A549 (cell line): Measurements from ENCODE around the gene CGB7. TPM values are rescaled to one million over a fixed set of nuclear protein-coding genes. Genes with fewer than 3 reads are reported as not detected.

ENCODE experiments used
- ATAC-seq, 2 experiments: fragments of 200-7000 bp in 1 of 2; fragments of >200 bp in 1 of 2; cut with Nextera tagmentation in 1 of 2; cut with Tn5 transposase in 1 of 2; 3 replicates each; pipeline versions ENCODE4 v1.8.0 to v1.9.1; 2018 to 2020; ENCODE audit warnings: mild to moderate bottlenecking in 1 of 2, moderate library complexity in 1 of 2
- CTCF ChIA-PET: fragments of 300-600 bp; sonication (Branson Sonifier 250); formaldehyde crosslinking; extraction: SDS; loops from one replicate; lab custom pipeline; 2021; ENCODE audit warnings: antibody characterized with exemption, inconsistent platforms; lab: Yijun Ruan, JAX
- POLR2A ChIA-PET: fragments of 350-600 bp; formaldehyde crosslinking; extraction: SDS; loops from one replicate; lab custom pipeline; 2021; ENCODE audit warnings: antibody characterized with exemption, inconsistent platforms; lab: Yijun Ruan, JAX
- DNase-seq, 2 experiments: peaks; one replicate each; pipeline versions ENCODE4 v3.0.0 to v3.0.0-alpha.2; 2011 to 2016; ENCODE audit warnings: low read depth in 1 of 2, low spot score in 1 of 2
- FAIRE-seq: peaks from 2 replicates; lab custom pipeline; 2011; peaks lifted over from hg19 to GRCh38; lab: Jason Lieb, UNC
- H3K27ac ChIP-seq, 2 experiments: fragments of >200 bp; sonication (Bioruptor Twin); formaldehyde crosslinking; 3 replicates each; pipeline ENCODE4 v1.5.1; 2016 to 2017
- H3K4me1 ChIP-seq: fragments of >200 bp; sonication (Bioruptor Twin); formaldehyde crosslinking; 3 replicates; pipeline ENCODE4 v1.6.1; 2016
- H3K4me2 ChIP-seq: fragments of >200 bp; sonication (Bioruptor Twin); formaldehyde crosslinking; 3 replicates; pipeline ENCODE4 v1.6.1; 2016
- H3K4me3 ChIP-seq: fragments of >200 bp; sonication (Bioruptor Twin); formaldehyde crosslinking; 3 replicates; pipeline ENCODE4 v1.5.1; 2016
- H3K9me3 ChIP-seq: fragments of >200 bp; sonication (Bioruptor Twin); formaldehyde crosslinking; 3 replicates; pipeline ENCODE4 v1.6.1; 2016
- BHLHE40 ChIP-seq: IDR thresholded peaks from 2 replicates; pipeline ENCODE4 v1.6.1; 2012; ENCODE audit warnings: low read depth, low read length, inconsistent platforms
- CHD4 ChIP-seq: fragments of 200-600 bp; sonication (generic); IDR thresholded peaks from 2 replicates; pipeline ENCODE4 v1.6.1; 2016; ENCODE audit warnings: antibody characterized with exemption, mild to moderate bottlenecking, borderline replicate concordance
- FOSL2 ChIP-seq, 2 experiments: fragments of 450-650 bp in 1 of 2; fragments of >200 bp in 1 of 2; sonication (Bioruptor Twin) in 1 of 2; formaldehyde crosslinking; IDR thresholded peaks; 2 replicates each; pipeline versions ENCODE4 v1.5.0 to v1.6.1; 2016 to 2020; ENCODE audit warnings: mild to moderate bottlenecking in 1 of 2, moderate library complexity in 1 of 2
- GATA3 ChIP-seq: IDR thresholded peaks from 2 replicates; pipeline ENCODE4 v1.6.1; 2012; ENCODE audit warnings: borderline replicate concordance
- KDM5A ChIP-seq: fragments of 200-600 bp; sonication (generic); IDR thresholded peaks from 2 replicates; pipeline ENCODE4 v1.6.1; 2016; ENCODE audit warnings: antibody characterized with exemption, mild to moderate bottlenecking
- POLR2A ChIP-seq: IDR thresholded peaks from 2 replicates; pipeline ENCODE4 v1.6.1; 2012; ENCODE audit warnings: mild to moderate bottlenecking, low read length
- POLR2AphosphoS2 ChIP-seq: conservative IDR thresholded peaks from 2 replicates; pipeline ENCODE4 v1.6.1; 2012; ENCODE audit warnings: low read length, improper control_type of control experiment, inconsistent platforms
- RAD21 ChIP-seq, 2 experiments: fragments of >200 bp in 1 of 2; sonication (Bioruptor Twin) in 1 of 2; formaldehyde crosslinking in 1 of 2; IDR thresholded peaks in 1 of 2; conservative IDR thresholded peaks in 1 of 2; 2 replicates in 1 of 2; 3 replicates in 1 of 2; pipeline ENCODE4 v1.6.1; 2012 to 2018; ENCODE audit warnings: inconsistent platforms in 1 of 2
- TP53 ChIP-seq: fragments of 250-450 bp; sonication (Bioruptor Pico); IDR thresholded peaks from 2 replicates; pipeline ENCODE4 v1.5.0; 2021; ENCODE audit warnings: mild to moderate bottlenecking, moderate library complexity
- ZC3H11A ChIP-seq: fragments of 450-650 bp; IDR thresholded peaks from 2 replicates; pipeline ENCODE4 v1.6.1; 2014; ENCODE audit warnings: antibody characterized with exemption, mild to moderate bottlenecking
- ZFP36 ChIP-seq: fragments of 450-650 bp; IDR thresholded peaks from 2 replicates; pipeline ENCODE4 v1.6.1; 2014; ENCODE audit warnings: borderline replicate concordance; ENCODE audit not compliant: partially characterized antibody
- ZNF302 ChIP-seq: fragments of 250-450 bp; sonication (Bioruptor Pico); IDR thresholded peaks from 2 replicates; pipeline ENCODE4 v1.9.0; 2021; ENCODE audit warnings: inconsistent platforms, mild to moderate bottlenecking, moderate library complexity
- ZSCAN20 ChIP-seq: fragments of 250-450 bp; sonication (Bioruptor Pico); IDR thresholded peaks from 2 replicates; pipeline ENCODE4 v1.8.0; 2022; ENCODE audit warnings: mild to moderate bottlenecking, moderate library complexity
- WGBS: methylation state at CpG from one replicate; pipeline ENCODE4 v1.1.6; 2017; ENCODE audit errors: missing lambda C conversion rate; 5-methylcytosine and 5-hydroxymethylcytosine counted together
- polyA plus RNA-seq, 4 experiments: library from polyadenylated mRNA; depleted of rRNA in 3 of 4; stranded (reverse); fragments of >200 nt; fragmentation: RNase III in 1 of 4; extraction: RNeasy Plus Mini Kit Qiagen cat#74134 plus additional on column Dnase treatment in 1 of 4; gene quantifications; 2 replicates in 3 of 4; 3 replicates in 1 of 4; pipeline ENCODE4 v1.2.3, GENCODE V29; 2011 to 2017
- TF ChIP-seq, protein P1 (sequence below): fragments of >200 bp; sonication (Bioruptor Twin); formaldehyde crosslinking; IDR thresholded peaks from 3 replicates; pipeline ENCODE4 v1.6.1; 2016
- TF ChIP-seq, protein P2 (sequence below): fragments of 200-600 bp; sonication (generic); IDR thresholded peaks from 2 replicates; pipeline ENCODE4 v1.6.1; 2016; ENCODE audit warnings: antibody characterized with exemption, mild to moderate bottlenecking, moderate library complexity
- TF ChIP-seq, protein P3 (sequence below): IDR thresholded peaks from 2 replicates; pipeline ENCODE4 v1.6.1; 2012; ENCODE audit warnings: low read depth, borderline replicate concordance
- TF ChIP-seq, protein P4 (sequence below): fragments of 450-650 bp; IDR thresholded peaks from 2 replicates; pipeline ENCODE4 v1.6.1; 2014; ENCODE audit warnings: antibody characterized with exemption
- TF ChIP-seq, protein P5 (sequence below): fragments of 150-350 bp; IDR thresholded peaks from 2 replicates; pipeline ENCODE4 v1.6.1; 2014; ENCODE audit warnings: low read depth, mild to moderate bottlenecking, low read length
- TF ChIP-seq, protein P6 (sequence below): fragments of 250-450 bp; sonication (Bioruptor Pico); IDR thresholded peaks from 2 replicates; pipeline ENCODE4 v1.5.0; 2021; ENCODE audit warnings: mild to moderate bottlenecking, moderate library complexity, borderline replicate concordance

Gene CGB7
- polyA plus RNA-seq, 2 of the 4 experiments (the other 2 are of a cell fraction) = 0.56 to 0.79 TPM

DNA sequence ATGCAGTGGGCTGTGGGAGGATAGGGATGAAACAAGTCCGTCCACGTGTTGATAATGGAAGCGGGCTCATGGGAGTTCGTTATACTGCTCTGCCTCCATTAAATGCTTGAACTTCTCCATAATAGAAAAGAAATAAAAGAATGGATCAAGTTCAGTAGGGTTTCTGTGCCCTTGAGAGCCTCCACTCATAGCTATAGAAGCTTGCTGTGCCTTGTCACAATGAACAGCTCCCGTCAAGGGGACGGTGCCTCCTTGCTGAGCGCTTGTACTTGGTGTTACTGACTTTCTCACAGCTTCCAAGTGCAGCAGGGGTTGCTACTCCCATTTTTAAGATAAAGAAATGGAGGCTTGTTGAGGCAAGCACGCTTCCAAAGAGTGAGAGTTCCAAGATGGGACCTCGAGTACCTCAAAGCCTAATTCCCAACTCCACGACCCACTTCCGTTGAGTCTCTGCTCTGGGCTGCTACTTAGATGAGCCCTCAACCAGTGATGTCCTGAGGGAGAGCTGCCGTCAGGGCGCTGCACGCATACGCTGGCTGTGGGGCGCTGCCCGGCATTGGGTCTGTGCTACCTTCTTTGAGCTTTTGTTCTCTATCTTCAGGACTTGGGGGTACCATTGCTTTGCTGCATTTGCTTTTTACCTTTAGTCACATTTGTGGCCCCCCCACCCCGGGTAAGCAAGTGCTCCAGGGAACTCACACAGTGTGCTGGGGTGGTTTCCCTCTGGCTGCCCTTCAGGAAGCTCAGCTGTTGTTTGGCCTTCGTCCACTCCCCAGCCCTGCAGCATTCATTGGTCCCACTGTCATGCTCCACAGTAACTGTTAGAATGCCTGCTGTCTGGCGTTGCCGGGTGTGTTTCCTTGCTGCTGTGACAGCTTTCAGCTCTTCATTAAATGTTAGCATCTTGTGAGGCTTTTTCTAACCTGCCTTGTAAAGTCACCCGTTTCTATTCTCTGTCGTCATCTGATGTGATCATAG, 37.2 kb upstream of the CGB7 start:
- 89% methylated on average over 23 of the region's 23 CpGs for WGBS
- H3K27ac ChIP-seq = no peak overlapping the region
- FAIRE-seq = no peak
- ChIA-PET POLR2A (interaction anchor here (1.0 kb wide), 1 partner anchor 19 kb away, joined by 4 read pairs; the partner anchor contains the start of gene LIN7B), CTCF (interaction anchor here (0.8 to 13.2 kb wide), 18 partner anchors 8 to 130 kb away, joined by 3 to 241 read pairs (median 6); partner anchors contain the start of genes GYS1, LIN7B and RUVBL2)
- peaks cover 14% of the 10 kb centered on the region for H3K4me1 ChIP-seq
- no peak for DNase-seq
- H3K4me2 ChIP-seq = no peak overlapping the region
- TF ChIP-seq ZNF302 = no peak
- TF ChIP-seq POLR2AphosphoS2 = no peak; the same call in 1 of the 2 replicates
- TF ChIP-seq, protein P1, sequence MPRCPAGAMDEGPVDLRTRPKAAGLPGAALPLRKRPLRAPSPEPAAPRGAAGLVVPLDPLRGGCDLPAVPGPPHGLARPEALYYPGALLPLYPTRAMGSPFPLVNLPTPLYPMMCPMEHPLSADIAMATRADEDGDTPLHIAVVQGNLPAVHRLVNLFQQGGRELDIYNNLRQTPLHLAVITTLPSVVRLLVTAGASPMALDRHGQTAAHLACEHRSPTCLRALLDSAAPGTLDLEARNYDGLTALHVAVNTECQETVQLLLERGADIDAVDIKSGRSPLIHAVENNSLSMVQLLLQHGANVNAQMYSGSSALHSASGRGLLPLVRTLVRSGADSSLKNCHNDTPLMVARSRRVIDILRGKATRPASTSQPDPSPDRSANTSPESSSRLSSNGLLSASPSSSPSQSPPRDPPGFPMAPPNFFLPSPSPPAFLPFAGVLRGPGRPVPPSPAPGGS = no peak
- no peak for TF ChIP-seq ZSCAN20
- TF ChIP-seq, protein P2, sequence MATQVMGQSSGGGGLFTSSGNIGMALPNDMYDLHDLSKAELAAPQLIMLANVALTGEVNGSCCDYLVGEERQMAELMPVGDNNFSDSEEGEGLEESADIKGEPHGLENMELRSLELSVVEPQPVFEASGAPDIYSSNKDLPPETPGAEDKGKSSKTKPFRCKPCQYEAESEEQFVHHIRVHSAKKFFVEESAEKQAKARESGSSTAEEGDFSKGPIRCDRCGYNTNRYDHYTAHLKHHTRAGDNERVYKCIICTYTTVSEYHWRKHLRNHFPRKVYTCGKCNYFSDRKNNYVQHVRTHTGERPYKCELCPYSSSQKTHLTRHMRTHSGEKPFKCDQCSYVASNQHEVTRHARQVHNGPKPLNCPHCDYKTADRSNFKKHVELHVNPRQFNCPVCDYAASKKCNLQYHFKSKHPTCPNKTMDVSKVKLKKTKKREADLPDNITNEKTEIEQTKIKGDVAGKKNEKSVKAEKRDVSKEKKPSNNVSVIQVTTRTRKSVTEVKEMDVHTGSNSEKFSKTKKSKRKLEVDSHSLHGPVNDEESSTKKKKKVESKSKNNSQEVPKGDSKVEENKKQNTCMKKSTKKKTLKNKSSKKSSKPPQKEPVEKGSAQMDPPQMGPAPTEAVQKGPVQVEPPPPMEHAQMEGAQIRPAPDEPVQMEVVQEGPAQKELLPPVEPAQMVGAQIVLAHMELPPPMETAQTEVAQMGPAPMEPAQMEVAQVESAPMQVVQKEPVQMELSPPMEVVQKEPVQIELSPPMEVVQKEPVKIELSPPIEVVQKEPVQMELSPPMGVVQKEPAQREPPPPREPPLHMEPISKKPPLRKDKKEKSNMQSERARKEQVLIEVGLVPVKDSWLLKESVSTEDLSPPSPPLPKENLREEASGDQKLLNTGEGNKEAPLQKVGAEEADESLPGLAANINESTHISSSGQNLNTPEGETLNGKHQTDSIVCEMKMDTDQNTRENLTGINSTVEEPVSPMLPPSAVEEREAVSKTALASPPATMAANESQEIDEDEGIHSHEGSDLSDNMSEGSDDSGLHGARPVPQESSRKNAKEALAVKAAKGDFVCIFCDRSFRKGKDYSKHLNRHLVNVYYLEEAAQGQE = no peak
- no peak for TF ChIP-seq BHLHE40
- TF ChIP-seq, protein P3, sequence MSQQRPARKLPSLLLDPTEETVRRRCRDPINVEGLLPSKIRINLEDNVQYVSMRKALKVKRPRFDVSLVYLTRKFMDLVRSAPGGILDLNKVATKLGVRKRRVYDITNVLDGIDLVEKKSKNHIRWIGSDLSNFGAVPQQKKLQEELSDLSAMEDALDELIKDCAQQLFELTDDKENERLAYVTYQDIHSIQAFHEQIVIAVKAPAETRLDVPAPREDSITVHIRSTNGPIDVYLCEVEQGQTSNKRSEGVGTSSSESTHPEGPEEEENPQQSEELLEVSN = no peak
- TF ChIP-seq KDM5A = no peak
- TF ChIP-seq ZFP36 = no peak
- no peak for TF ChIP-seq GATA3
- no peak for TF ChIP-seq POLR2A
- no peak for TF ChIP-seq FOSL2 (IDR thresholded peaks at IDR 0.05)
- TF ChIP-seq FOSL2 (CRISPR knock-in tag; IDR thresholded peaks at IDR 0.05) = no peak
- peak; percentile 11 to 18; a peak in 3 of 6 replicates for ATAC-seq
- no peaks in the 10 kb centered on the region for H3K9me3 ChIP-seq
- H3K4me3 ChIP-seq = no peak overlapping the region

DNA sequence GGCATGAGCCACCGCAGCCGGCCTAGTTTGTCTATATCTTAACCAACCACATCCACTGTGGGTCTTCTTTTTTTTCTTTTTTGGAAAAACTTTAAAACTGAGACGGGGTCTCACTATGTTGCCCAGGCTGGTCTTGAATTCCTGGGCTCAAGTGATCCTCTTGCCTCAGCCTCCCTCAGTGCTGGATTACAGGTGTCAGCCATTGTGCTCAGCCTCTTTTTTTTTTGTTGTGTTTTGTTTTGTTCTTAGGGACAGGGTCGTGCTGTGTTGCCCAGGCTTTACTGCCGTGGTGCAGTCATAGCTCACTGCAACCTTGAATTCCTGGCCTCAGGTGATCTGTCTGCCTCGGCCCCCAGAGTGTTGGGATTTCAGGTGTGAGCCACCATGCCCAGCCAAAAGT, 35.1 kb upstream of the CGB7 start:
- DNase-seq = no peak
- WGBS = 96% methylated on average over 6 of the region's 6 CpGs
- no peak for ATAC-seq
- H3K27ac ChIP-seq = no peak overlapping the region
- H3K4me1 ChIP-seq = peaks cover 12% of the 10 kb centered on the region
- ChIA-PET CTCF (interaction anchor here (0.6 to 12.7 kb wide), 8 partner anchors 10 to 305 kb away, joined by 3 to 149 read pairs (median 4); no protein-coding TSS in a partner anchor), POLR2A (interaction anchor here (0.7 kb wide), 1 partner anchor 21 kb away, joined by 3 read pairs; no protein-coding TSS in a partner anchor)
- H3K9me3 ChIP-seq = no peaks in the 10 kb centered on the region
- FAIRE-seq = no peak
- no peak overlapping the region for H3K4me2 ChIP-seq
- no peak overlapping the region for H3K4me3 ChIP-seq
- no peak for TF ChIP-seq BHLHE40
- TF ChIP-seq RAD21 (conservative IDR thresholded peaks at IDR 0.05 in 1 of 2, IDR thresholded peaks at IDR 0.05 in 1 of 2) = no peak
- TF ChIP-seq, protein P4, sequence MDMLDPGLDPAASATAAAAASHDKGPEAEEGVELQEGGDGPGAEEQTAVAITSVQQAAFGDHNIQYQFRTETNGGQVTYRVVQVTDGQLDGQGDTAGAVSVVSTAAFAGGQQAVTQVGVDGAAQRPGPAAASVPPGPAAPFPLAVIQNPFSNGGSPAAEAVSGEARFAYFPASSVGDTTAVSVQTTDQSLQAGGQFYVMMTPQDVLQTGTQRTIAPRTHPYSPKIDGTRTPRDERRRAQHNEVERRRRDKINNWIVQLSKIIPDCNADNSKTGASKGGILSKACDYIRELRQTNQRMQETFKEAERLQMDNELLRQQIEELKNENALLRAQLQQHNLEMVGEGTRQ = no peak
- TF ChIP-seq TP53 = no peak
- TF ChIP-seq, protein P1 = no peak
- TF ChIP-seq ZC3H11A = no peak
- TF ChIP-seq, protein P5, sequence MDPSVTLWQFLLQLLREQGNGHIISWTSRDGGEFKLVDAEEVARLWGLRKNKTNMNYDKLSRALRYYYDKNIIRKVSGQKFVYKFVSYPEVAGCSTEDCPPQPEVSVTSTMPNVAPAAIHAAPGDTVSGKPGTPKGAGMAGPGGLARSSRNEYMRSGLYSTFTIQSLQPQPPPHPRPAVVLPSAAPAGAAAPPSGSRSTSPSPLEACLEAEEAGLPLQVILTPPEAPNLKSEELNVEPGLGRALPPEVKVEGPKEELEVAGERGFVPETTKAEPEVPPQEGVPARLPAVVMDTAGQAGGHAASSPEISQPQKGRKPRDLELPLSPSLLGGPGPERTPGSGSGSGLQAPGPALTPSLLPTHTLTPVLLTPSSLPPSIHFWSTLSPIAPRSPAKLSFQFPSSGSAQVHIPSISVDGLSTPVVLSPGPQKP = no peak
- no peak for TF ChIP-seq CHD4
- TF ChIP-seq ZSCAN20 = no peak
- no peak for TF ChIP-seq KDM5A
- TF ChIP-seq, protein P6, sequence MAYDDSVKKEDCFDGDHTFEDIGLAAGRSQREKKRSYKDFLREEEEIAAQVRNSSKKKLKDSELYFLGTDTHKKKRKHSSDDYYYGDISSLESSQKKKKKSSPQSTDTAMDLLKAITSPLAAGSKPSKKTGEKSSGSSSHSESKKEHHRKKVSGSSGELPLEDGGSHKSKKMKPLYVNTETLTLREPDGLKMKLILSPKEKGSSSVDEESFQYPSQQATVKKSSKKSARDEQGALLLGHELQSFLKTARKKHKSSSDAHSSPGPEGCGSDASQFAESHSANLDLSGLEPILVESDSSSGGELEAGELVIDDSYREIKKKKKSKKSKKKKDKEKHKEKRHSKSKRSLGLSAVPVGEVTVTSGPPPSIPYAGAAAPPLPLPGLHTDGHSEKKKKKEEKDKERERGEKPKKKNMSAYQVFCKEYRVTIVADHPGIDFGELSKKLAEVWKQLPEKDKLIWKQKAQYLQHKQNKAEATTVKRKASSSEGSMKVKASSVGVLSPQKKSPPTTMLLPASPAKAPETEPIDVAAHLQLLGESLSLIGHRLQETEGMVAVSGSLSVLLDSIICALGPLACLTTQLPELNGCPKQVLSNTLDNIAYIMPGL (CRISPR knock-in tag) = no peak
- TF ChIP-seq, protein P3 = no peak
- no peak for TF ChIP-seq GATA3
